NK-92 (cell line): Measurements from ENCODE around the gene PAX3.
"Not testable (repeated sequence)": the region's sequence is repeated elsewhere in the genome, so short reads cannot be mapped to it uniquely, and the experiment has no call there.

Experiments
- DNase-seq: peaks from one replicate; lab custom pipeline; 2025; ENCODE audit not compliant: unreplicated experiment; lab: John Stamatoyannopoulos, UW

PAX3 gene

GRCh38 chr2:222217712-222218111 is 81.1 kb downstream of the PAX3 start:
- DNase-seq: no peak

GRCh38 chr2:222214885-222215284 is 83.9 kb downstream of the PAX3 start:
- DNase-seq: no peak

- DNase-seq: no peak
Observed at GRCh38 chr2:222213049-222213448, 85.7 kb downstream of the PAX3 start.

- no peak for DNase-seq
Observed at GRCh38 chr2:222212571-222212970, 86.2 kb downstream of the PAX3 start.

GRCh38 chr2:222208010-222208690 is 90.6 kb downstream of the PAX3 start:
- no peak for DNase-seq

GRCh38 chr2:222205136-222205535 is 93.7 kb downstream of the PAX3 start:
- no peak for DNase-seq

GRCh38 chr2:222203041-222203440 is 95.8 kb downstream of the PAX3 start:
- DNase-seq: no peak

- DNase-seq: no peak
Observed at GRCh38 chr2:222196159-222196558, 102.6 kb downstream of the PAX3 start.

GRCh38 chr2:222194669-222195068 is 104.1 kb downstream of the PAX3 start:
- DNase-seq: no peak

GRCh38 chr2:222193328-222193983 is 105.3 kb downstream of the PAX3 start:
- DNase-seq: no peak

- DNase-seq: no peak
Observed at GRCh38 chr2:222180619-222181018, 118.2 kb downstream of the PAX3 start.

GRCh38 chr2:222179592-222179991 is 119.2 kb downstream of the PAX3 start:
- DNase-seq: no peak

- no peak for DNase-seq
Observed at GRCh38 chr2:222178450-222178849, 120.3 kb downstream of the PAX3 start.

GRCh38 chr2:222176890-222177289 is 121.9 kb downstream of the PAX3 start:
- DNase-seq: no peak

- no peak for DNase-seq
Observed at GRCh38 chr2:222174450-222174849, 124.3 kb downstream of the PAX3 start.

- DNase-seq: no peak
Observed at GRCh38 chr2:222169346-222169745, 129.5 kb downstream of the PAX3 start.

- no peak for DNase-seq
Observed at GRCh38 chr2:222167762-222168161, 131.0 kb downstream of the PAX3 start.

- no peak for DNase-seq
Observed at GRCh38 chr2:222160944-222161343, 137.9 kb downstream of the PAX3 start.

- no peak for DNase-seq
Observed at GRCh38 chr2:222160125-222160524, 138.7 kb downstream of the PAX3 start.

- DNase-seq: no peak
Observed at GRCh38 chr2:222159221-222159620, 139.6 kb downstream of the PAX3 start.

GRCh38 chr2:222155003-222155664 is 143.7 kb downstream of the PAX3 start:
- DNase-seq: not testable (repeated sequence)
